Thoracic aorta (tissue), 2 donors: Measurements from ENCODE around the gene TXNRD1. TPM values are rescaled to one million over a fixed set of nuclear protein-coding genes. Genes with fewer than 3 reads are reported as not detected.
"Not testable (repeated sequence)": the region's sequence is repeated elsewhere in the genome, so short reads cannot be mapped to it uniquely, and the experiment has no call there.

Experiments
- ATAC-seq: fragments of 150-250 bp; one replicate; pipeline ENCODE4 v1.8.0; 2017; ENCODE audit warnings: low read depth; ENCODE audit not compliant: insufficient number of reproducible peaks, low FRiP score
- DNase-seq: peaks from one replicate; pipeline ENCODE4 v3.0.0-alpha.2; 2020; ENCODE audit warnings: low spot score
- H3K27ac ChIP-seq, 2 donors: fragments of 200-600 bp; sonication (generic); 1 replicate in 1 of 2; 2 replicates in 1 of 2; pipeline ENCODE4 v1.5.1; 2016; ENCODE audit warnings: mild to moderate bottlenecking in 2 of 2, moderate library complexity in 2 of 2
- H3K27me3 ChIP-seq: fragments of 200-600 bp; sonication (generic); replicated peaks from 2 replicates; pipeline ENCODE4 v1.6.0; 2016; ENCODE audit warnings: mild to moderate bottlenecking; ENCODE audit not compliant: insufficient read depth
- H3K36me3 ChIP-seq: fragments of 200-600 bp; sonication (generic); one replicate; pipeline ENCODE4 v1.5.1; 2016
- H3K4me1 ChIP-seq, 2 donors: fragments of 200-600 bp; sonication (generic); 1 replicate in 1 of 2; 2 replicates in 1 of 2; pipeline versions ENCODE4 v1.5.1 to v1.6.0; 2016; ENCODE audit warnings: low read depth in 2 of 2, mild to moderate bottlenecking in 1 of 2; ENCODE audit not compliant: control insufficient read depth in 1 of 2
- H3K4me3 ChIP-seq: fragments of 200-600 bp; sonication (generic); 2 replicates; pipeline ENCODE4 v1.5.1; 2016; ENCODE audit warnings: mild to moderate bottlenecking
- H3K9me3 ChIP-seq: fragments of 200-600 bp; sonication (generic); 2 replicates; pipeline ENCODE4 v1.5.1; 2016
- CTCF ChIP-seq: fragments of 200-600 bp; sonication (generic); IDR thresholded peaks from one replicate; pipeline ENCODE4 v1.5.1; 2019; ENCODE audit warnings: antibody characterized with exemption
- total RNA-seq, 2 donors: library from RNA; depleted of rRNA; stranded (reverse); fragments of >200 nt; gene quantifications; one replicate each; pipeline versions ENCODE4 v1.1.0 to v1.2.3, GENCODE V29; 2016

TXNRD1 gene
- total RNA-seq, 2 donors from 2014 or later = 269 to 332 TPM

- Histone ChIP-seq H3K36me3 (peaks cover 54% of the 10 kb centered on the region), H3K27ac (no peak overlapping the region), H3K4me1 (no peaks in the 10 kb centered on the region), H3K27me3 (no peaks in the 10 kb centered on the region), H3K4me3 (no peak overlapping the region), H3K9me3 (no peaks in the 10 kb centered on the region)
- no peak for TF ChIP-seq CTCF
- ATAC-seq (no peak), DNase-seq (no peak)
Measured at GRCh38 chr12:104328790-104329189, 113.2 kb downstream of the TXNRD1 start.

- no peak for TF ChIP-seq CTCF
- DNase-seq (no peak), ATAC-seq (no peak)
- Histone ChIP-seq H3K36me3 (peaks cover 56% of the 10 kb centered on the region), H3K9me3 (no peaks in the 10 kb centered on the region), H3K27me3 (no peaks in the 10 kb centered on the region), H3K4me3 (no peak overlapping the region), H3K27ac (no peak overlapping the region), H3K4me1 (peaks cover 0 to 5% of the 10 kb centered on the region in 2 donors)
Measured at GRCh38 chr12:104329707-104330532, 114.3 kb downstream of the TXNRD1 start.

DNA sequence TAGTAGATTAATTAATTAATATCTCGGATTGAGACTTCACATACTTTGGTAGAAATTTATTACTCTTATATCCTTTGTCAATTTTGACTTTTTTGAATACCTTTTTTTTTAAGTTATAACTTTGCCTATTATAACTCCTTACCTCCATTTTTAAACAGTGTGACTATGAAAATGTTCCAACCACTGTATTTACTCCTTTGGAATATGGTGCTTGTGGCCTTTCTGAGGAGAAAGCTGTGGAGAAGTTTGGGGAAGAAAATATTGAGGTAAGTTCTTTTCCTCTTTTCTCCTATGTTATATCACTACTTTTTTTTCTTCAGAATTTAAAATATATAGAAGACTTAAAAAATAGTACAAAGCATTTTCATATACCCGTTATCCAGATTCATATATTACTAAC lies 115.8 kb downstream of the TXNRD1 start:
- DNase-seq (no peak), ATAC-seq (no peak)
- Histone ChIP-seq H3K36me3 (peaks cover 56% of the 10 kb centered on the region), H3K4me1 (peaks cover 0 to 5% of the 10 kb centered on the region in 2 donors), H3K27ac (no peak overlapping the region), H3K9me3 (no peaks in the 10 kb centered on the region), H3K4me3 (no peak overlapping the region), H3K27me3 (no peaks in the 10 kb centered on the region)
- TF ChIP-seq CTCF = no peak

DNA sequence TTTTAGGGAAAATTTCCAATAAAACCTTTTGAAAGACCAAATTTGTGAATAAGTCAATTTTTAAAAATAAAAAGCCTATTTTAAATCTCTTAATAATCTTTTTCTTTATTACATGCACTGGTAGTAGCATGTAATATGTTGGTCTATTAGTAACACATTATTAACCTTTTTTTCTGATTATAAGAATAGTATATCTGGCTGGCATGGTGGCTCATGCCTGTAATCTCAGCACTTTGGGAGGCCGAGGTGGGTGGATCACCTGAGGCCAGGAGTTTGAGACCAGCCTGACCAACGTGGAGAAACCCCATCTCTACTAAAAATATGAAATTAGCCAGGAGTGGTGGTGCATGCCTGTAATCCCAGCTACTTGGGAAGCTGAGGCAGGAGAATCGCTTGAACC lies 116.7 kb downstream of the TXNRD1 start:
- peaks cover 55% of the 10 kb centered on the region for H3K36me3 ChIP-seq
- ATAC-seq, H3K27ac ChIP-seq, DNase-seq, H3K27me3 ChIP-seq, H3K4me1 ChIP-seq, H3K9me3 ChIP-seq, H3K4me3 ChIP-seq: not testable (repeated sequence)

GRCh38 chr12:104333692-104334255 lies 118.2 kb downstream of the TXNRD1 start:
- Histone ChIP-seq H3K27me3 (no peaks in the 10 kb centered on the region), H3K4me1 (peaks cover 1 to 9% of the 10 kb centered on the region in 2 donors), H3K36me3 (peaks cover 47% of the 10 kb centered on the region), H3K27ac (no peak overlapping the region), H3K4me3 (no peak overlapping the region), H3K9me3 (no peaks in the 10 kb centered on the region)
- no peak for TF ChIP-seq CTCF
- no peak for ATAC-seq
- DNase-seq = no peak
